Left lung (tissue), 10 donors: ENCODE data around the gene RABGAP1L. TPM values are rescaled to one million over a fixed set of nuclear protein-coding genes. Genes with fewer than 3 reads are reported as not detected.
A peak's percentile ranks its signal among the peaks of the same experiment; 100 is the strongest.
"Not testable (repeated sequence)": the region's sequence is repeated elsewhere in the genome, so short reads cannot be mapped to it uniquely, and the experiment has no call there.

Experiments
- ATAC-seq: fragments of 200-7000 bp; cut with Tn5 transposase; one replicate; pipeline ENCODE4 v1.9.1; 2020; ENCODE audit warnings: moderate library complexity
- DNase-seq, 4 donors: peaks; one replicate each; pipeline ENCODE4 v3.0.0-alpha.2; 2013 to 2020
- H3K27ac ChIP-seq, 2 donors: fragments of 200-600 bp; sonication (generic) in 1 of 2; one replicate each; pipeline versions ENCODE4 v1.5.0 to v1.8.0; 2020 to 2021
- H3K27me3 ChIP-seq, 2 donors: fragments of 200-600 bp; sonication (generic) in 1 of 2; one replicate each; pipeline versions ENCODE4 v1.5.0 to v1.8.0; 2020 to 2021
- H3K36me3 ChIP-seq, 2 donors: fragments of 200-600 bp; sonication (generic) in 1 of 2; one replicate each; pipeline versions ENCODE4 v1.5.0 to v1.8.0; 2020 to 2021
- H3K4me1 ChIP-seq, 2 donors: fragments of 200-600 bp; one replicate each; pipeline ENCODE4 v1.8.0; 2021
- H3K4me3 ChIP-seq, 2 donors: fragments of 200-600 bp; sonication (generic) in 1 of 2; one replicate each; pipeline versions ENCODE4 v1.5.0 to v1.8.0; 2020 to 2021; ENCODE audit warnings: mild to moderate bottlenecking in 1 of 2
- H3K9me3 ChIP-seq, 2 donors: fragments of 200-600 bp; sonication (generic) in 1 of 2; one replicate each; pipeline versions ENCODE4 v1.5.0 to v1.8.0; 2020 to 2021
- intact Hi-C, 2 donors: fragments of 100-400 bp; cut with DNase I; formaldehyde crosslinking; loops; one replicate each; pipeline versions ENCODE4 v1.11.2 to v1.14.2; 2022
- polyA plus RNA-seq, 6 donors: library from polyadenylated mRNA; unstranded; fragments of 120-200 nt; gene quantifications; one replicate each; pipeline ENCODE4 v1.2.1, GENCODE V29; 2013; ENCODE audit not compliant: insufficient read length in 6 of 6
- total RNA-seq, 2 donors: library from RNA; stranded (reverse); fragmentation: NEBNext Ultra II Directional; extraction: Animal tissue kit (Norgen Biotek cat#: 25700); gene quantifications; one replicate each; pipeline ENCODE4 v1.2.1, GENCODE V29; 2021
- TF ChIP-seq, protein P1 (sequence below), 2 donors: fragments of 200-600 bp; sonication (generic) in 1 of 2; IDR thresholded peaks; one replicate each; pipeline versions ENCODE4 v1.5.0 to v1.8.0; 2021; ENCODE audit warnings: antibody characterized with exemption in 2 of 2
- donor health status: DM: no; HTN: yes; CAD: no.
- donor health status: DM: no; HTN: no; CAD: no.

Gene RABGAP1L
- total and polyA plus RNA-seq, 8 donors: 40.3 to 67.3 (median 51.4) TPM

DNA sequence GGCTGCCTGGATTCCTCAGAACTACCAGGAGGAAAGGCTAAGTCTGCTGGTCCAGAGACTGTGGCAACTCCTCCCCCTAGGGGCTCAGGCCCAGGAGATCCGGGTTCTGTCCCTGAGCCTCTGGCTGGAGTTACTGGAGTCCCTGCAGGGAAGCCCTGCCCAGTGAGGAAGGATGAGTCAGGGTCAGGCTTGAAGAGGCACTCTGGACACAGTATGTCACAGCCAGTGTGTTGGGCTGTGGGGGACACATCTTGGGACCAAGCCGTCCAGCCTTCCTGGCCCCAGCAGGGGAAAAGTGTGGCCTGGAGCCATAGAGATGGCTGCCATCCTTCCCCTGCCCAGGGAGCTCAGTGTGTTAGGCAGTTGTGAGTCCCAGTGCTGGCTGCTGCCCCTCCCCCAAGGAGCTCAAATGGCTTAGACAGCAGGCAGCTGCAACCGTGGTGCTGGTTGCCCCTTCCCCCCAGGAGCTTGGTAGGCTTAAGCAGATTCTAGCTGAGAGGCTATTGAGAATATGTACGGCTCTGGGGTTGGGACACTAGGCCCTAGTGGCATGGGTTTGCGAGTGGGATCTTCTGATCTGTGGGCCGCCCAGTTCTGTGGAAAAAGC is 28.2 kb upstream of the RABGAP1L start:
- Histone ChIP-seq H3K36me3 (no peaks in the 10 kb centered on the region), H3K4me3 (no peak overlapping the region), H3K27me3 (no peaks in the 10 kb centered on the region), H3K27ac (no peak overlapping the region), H3K4me1 (no peaks in the 10 kb centered on the region), H3K9me3 (peaks cover 0 to 5% of the 10 kb centered on the region in 2 donors)
- intact Hi-C loops: no loop called here
- TF ChIP-seq, protein P1, sequence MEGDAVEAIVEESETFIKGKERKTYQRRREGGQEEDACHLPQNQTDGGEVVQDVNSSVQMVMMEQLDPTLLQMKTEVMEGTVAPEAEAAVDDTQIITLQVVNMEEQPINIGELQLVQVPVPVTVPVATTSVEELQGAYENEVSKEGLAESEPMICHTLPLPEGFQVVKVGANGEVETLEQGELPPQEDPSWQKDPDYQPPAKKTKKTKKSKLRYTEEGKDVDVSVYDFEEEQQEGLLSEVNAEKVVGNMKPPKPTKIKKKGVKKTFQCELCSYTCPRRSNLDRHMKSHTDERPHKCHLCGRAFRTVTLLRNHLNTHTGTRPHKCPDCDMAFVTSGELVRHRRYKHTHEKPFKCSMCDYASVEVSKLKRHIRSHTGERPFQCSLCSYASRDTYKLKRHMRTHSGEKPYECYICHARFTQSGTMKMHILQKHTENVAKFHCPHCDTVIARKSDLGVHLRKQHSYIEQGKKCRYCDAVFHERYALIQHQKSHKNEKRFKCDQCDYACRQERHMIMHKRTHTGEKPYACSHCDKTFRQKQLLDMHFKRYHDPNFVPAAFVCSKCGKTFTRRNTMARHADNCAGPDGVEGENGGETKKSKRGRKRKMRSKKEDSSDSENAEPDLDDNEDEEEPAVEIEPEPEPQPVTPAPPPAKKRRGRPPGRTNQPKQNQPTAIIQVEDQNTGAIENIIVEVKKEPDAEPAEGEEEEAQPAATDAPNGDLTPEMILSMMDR (IDR thresholded peaks at IDR 0.05): no peak
- DNase-seq (no peak), ATAC-seq (no peak)

- Histone ChIP-seq H3K27me3 (no peaks in the 10 kb centered on the region), H3K4me1 (no peaks in the 10 kb centered on the region), H3K27ac (no peak overlapping the region), H3K4me3 (no peak overlapping the region), H3K36me3 (no peaks in the 10 kb centered on the region), H3K9me3 (no peaks in the 10 kb centered on the region)
- TF ChIP-seq, protein P1 (IDR thresholded peaks at IDR 0.05): no peak
- no peak for DNase-seq
- intact Hi-C loops: no loop called here
- ATAC-seq: no peak
Observed at GRCh38 chr1:174134003-174134659, 25.2 kb upstream of the RABGAP1L start.

- TF ChIP-seq, protein P1 (IDR thresholded peaks at IDR 0.05): no peak
- Histone ChIP-seq H3K27ac (no peak overlapping the region), H3K9me3 (no peaks in the 10 kb centered on the region), H3K4me1 (no peaks in the 10 kb centered on the region), H3K27me3 (no peaks in the 10 kb centered on the region), H3K36me3 (no peaks in the 10 kb centered on the region), H3K4me3 (no peak overlapping the region)
- ATAC-seq (no peak), DNase-seq (no peak)
- intact Hi-C loops: no loop called here
Observed at GRCh38 chr1:174135211-174135610, 24.1 kb upstream of the RABGAP1L start.

- intact Hi-C loops: no loop called here
- DNase-seq: no peak
- TF ChIP-seq, protein P1 (IDR thresholded peaks at IDR 0.05): no peak
- no peak overlapping the region for H3K27ac ChIP-seq
- no peaks in the 10 kb centered on the region for H3K36me3 ChIP-seq
- no peak overlapping the region for H3K4me3 ChIP-seq
- H3K27me3 ChIP-seq: no peaks in the 10 kb centered on the region
- no peak for ATAC-seq
- no peaks in the 10 kb centered on the region for H3K4me1 ChIP-seq
- no peaks in the 10 kb centered on the region for H3K9me3 ChIP-seq
Observed at GRCh38 chr1:174136714-174137113, 22.6 kb upstream of the RABGAP1L start.

DNA sequence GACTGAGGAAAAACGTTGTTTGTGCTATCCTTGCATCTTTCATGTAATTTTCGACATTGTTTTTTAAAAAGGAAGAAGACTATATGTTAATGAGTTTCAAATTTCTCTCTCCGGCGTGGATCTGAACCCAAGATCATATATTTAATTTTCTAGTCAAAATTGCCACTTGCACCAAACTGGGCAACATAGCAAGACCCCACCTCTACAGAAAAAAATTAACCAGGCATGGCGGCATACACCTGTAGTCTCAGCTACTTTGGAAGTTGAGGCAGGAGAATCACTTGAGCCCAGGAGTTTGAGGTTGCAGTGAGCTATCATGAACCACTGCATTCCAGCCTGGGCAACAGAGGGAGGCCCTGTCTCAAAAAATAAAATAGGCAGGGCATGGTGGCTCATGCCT is 16.5 kb upstream of the RABGAP1L start:
- Histone ChIP-seq H3K27me3 (no peaks in the 10 kb centered on the region), H3K9me3 (no peaks in the 10 kb centered on the region), H3K36me3 (no peaks in the 10 kb centered on the region), H3K4me1 (no peaks in the 10 kb centered on the region), H3K4me3 (no peak overlapping the region), H3K27ac (no peak overlapping the region)
- DNase-seq (no peak), ATAC-seq (no peak)
- intact Hi-C loops: no loop called here
- TF ChIP-seq, protein P1 (IDR thresholded peaks at IDR 0.05): no peak

DNA sequence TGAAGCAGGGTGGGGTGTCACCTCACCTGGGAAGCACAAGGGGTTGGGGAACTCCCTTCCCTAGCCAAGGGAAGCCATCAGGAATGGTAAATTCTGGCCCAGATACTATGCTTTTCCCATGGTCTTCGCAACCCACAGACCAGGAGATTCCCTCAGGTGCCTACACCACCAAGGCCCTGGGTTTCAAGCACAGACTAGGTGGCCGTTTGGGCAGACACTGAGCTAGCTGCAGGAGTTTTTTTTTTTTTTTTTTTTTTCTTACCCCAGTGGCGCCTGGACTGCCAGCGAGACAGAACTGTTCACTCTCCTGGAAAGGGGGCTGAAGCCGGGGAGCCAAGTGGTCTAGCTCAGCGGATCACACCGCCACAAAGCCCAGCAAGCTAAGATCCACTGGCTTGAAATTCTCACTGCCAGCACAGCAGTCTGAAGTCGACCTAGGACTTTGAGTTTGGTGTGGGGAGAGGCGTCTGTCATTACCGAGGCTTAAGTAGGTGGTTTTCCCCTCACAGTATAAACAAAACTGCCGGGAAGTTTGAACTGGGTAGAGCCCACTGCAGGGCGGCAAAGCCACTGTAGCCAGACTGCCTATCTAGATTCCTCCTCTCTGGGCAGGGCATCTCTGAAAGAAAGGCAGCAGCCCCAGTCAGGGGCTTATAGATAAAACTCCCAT is 15.5 kb upstream of the RABGAP1L start:
- H3K27me3 ChIP-seq, H3K27ac ChIP-seq, H3K9me3 ChIP-seq, DNase-seq, H3K4me1 ChIP-seq, intact Hi-C loops, H3K4me3 ChIP-seq, H3K36me3 ChIP-seq: not testable (repeated sequence)
- peak; percentile 57 for ATAC-seq

- ATAC-seq, H3K36me3 ChIP-seq, H3K4me1 ChIP-seq, H3K27me3 ChIP-seq, DNase-seq, H3K27ac ChIP-seq, intact Hi-C loops, H3K9me3 ChIP-seq, H3K4me3 ChIP-seq: not testable (repeated sequence)
Observed at GRCh38 chr1:174144397-174144783, 14.9 kb upstream of the RABGAP1L start.
